CD1c-positive myeloid dendritic cell (primary cell): ENCODE data around the gene SRXN1.

Source experiments
- DNase-seq: peaks from one replicate; pipeline ENCODE4 v3.0.0-alpha.2; 2016; ENCODE audit errors: extremely low spot score

The SRXN1 gene

GRCh38 chr20:607476-607875 is 45.5 kb downstream of the SRXN1 start:
- DNase-seq: no peak

GRCh38 chr20:605237-605636 is 47.8 kb downstream of the SRXN1 start:
- DNase-seq: no peak

- no peak for DNase-seq
These were observed 49.8 kb downstream of the SRXN1 start for GRCh38 chr20:603116-603640.

GRCh38 chr20:602111-602970 is 50.7 kb downstream of the SRXN1 start:
- no peak for DNase-seq

- DNase-seq: no peak
These were observed 52.3 kb downstream of the SRXN1 start for GRCh38 chr20:600736-601135.

- DNase-seq: no peak
These were observed 52.9 kb downstream of the SRXN1 start for GRCh38 chr20:600141-600540.

GRCh38 chr20:598133-598850 is 54.7 kb downstream of the SRXN1 start:
- no peak for DNase-seq

- no peak for DNase-seq
These were observed 55.4 kb downstream of the SRXN1 start for GRCh38 chr20:597560-597959.
